ENCODE measurements around the gene DCLRE1A. TPM values are rescaled to one million over a fixed set of nuclear protein-coding genes. Genes with fewer than 3 reads are reported as not detected.

Gene DCLRE1A
- total RNA-seq, result 6.3 TPM
- long read RNA-seq, full-length matches to known transcripts, result 7 of 10 reads
- long read RNA-seq, partial matches to known transcripts, result 1 of 10 reads
- long read RNA-seq, other reads (novel, unspliced or antisense), result 2 of 10 reads

GRCh38 chr10:113854013-113854760 is at the start of gene DCLRE1A, which contains the start of gene NHLRC2:
Gene DCLRE1A, minus strand, starts transcription at chr10:113854082. Its CDS starts 900 bp downstream, at chr10:113853182.
Gene NHLRC2, plus strand, starts transcription at chr10:113854661. Its CDS starts 212 bp downstream, at chr10:113854873.
- DNase-seq, result peak; percentile 88
- intact Hi-C loops (cut with micrococcal nuclease), result no loop called here
- peak; percentile 87 for ATAC-seq

DNA sequence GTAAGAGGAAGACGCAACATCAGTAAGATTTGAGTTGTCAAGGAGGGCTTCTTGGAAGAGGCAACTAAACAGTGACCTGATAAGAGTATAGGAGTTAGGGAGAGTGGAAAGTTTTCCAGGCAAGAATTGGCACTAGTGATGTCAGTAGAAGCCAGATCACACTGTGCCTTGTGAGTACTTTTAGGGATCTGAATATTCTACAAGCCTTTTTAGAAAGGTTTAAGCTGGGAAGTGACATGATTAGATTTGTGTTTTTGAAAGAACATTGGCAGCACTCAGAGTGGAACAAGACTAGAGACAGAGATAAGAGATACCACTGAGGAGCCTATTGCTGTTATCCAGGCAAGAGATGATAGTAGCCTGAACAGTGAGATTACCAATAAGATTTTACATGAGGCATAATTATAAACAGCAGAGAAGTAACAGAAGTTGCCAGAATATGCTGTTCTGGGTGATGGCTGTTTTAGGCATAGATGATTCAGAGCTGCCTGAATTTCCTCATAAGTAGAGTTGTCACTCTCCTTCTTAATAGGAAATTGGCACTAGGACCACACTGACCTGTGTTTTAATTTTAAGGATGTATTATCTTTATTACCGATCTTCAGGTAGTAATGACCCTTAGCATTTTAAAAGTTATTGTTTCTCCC is 46.2 kb upstream of the DCLRE1A start:
- intact Hi-C loops (cut with micrococcal nuclease), result no loop called here

GRCh38 chr10:113897693-113898618 is 44.1 kb upstream of the DCLRE1A start:
- DNase-seq (peak; percentile 49), ATAC-seq (peak; percentile 75)
- intact Hi-C loops (cut with micrococcal nuclease), result no loop called here

More for the DNA sequence above, 46.2 kb upstream of the DCLRE1A start:
- no peak for DNase-seq
- ATAC-seq, result peak; percentile 90

DNA sequence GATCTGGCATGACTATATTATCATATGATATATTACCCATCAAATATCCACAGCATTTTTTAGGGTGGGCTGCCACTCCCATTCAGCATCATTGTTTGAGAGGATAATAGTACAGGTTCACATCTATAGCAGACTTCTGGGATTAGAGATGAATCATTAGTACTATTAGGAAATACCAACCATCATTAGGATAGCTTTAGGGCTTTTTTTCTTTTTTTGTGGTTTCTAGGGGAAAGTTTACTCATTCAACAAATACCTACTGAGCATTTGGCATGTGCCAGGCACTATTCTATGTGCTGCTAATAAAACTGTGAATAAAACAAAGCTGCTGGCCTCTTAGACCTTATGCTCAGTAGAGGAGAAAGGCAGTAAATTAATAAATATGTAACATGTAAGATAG is 41.1 kb upstream of the DCLRE1A start:
- intact Hi-C loops (cut with micrococcal nuclease), result no loop called here
- DNase-seq (no peak), ATAC-seq (no peak)

- intact Hi-C loops (cut with micrococcal nuclease), result no loop called here
- ATAC-seq (no peak), DNase-seq (no peak)
Measured at GRCh38 chr10:113894581-113894980, 40.7 kb upstream of the DCLRE1A start.

GRCh38 chr10:113893570-113893969 is 39.7 kb upstream of the DCLRE1A start:
- ATAC-seq, result peak; percentile 52
- no peak for DNase-seq
- intact Hi-C loops (cut with micrococcal nuclease), result no loop called here

DNA sequence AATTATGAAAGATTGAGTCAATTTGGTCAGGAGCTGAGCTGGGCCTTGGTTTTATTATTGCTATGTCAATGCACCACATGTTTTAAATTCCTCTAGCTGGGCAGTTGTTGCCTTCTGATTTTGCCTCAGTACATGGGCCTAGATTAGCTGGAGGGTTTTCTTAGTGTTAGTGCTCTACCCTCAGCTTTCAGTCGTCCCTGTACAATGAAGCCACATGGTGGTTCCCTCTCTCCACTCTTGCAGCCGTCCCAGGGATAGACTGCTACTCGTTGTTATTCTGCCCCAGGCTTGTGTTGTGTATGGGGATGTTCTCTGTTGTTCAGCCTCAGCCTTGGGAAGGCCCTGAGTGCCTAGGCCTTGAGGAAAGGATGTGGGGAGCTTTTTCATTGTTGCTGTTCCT is 37.6 kb upstream of the DCLRE1A start:
- no peak for DNase-seq
- intact Hi-C loops (cut with micrococcal nuclease), result no loop called here
- ATAC-seq, result peak; percentile 90

GRCh38 chr10:113890769-113891168 is 36.9 kb upstream of the DCLRE1A start:
- peak; percentile 50 for ATAC-seq
- intact Hi-C loops (cut with micrococcal nuclease), result no loop called here
- no peak for DNase-seq

DNA sequence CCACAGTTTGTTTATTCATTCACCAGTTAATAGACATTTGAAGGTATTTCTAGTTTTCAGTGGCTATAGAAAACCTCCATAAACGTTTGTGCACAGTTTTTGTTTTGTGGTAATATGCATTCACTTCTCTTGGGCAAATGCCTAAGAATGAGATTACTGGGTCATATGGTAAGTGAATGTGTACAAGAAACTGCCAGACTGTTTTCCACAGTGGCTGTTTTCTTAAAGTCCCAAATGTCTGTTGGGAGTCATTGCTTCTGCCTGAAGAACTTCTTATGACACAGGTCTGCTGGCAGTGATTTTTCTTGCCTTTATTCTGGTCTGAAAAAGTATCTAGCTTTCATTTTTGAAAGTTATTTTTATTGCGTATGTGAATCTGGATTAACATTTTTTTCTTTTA is 36.0 kb upstream of the DCLRE1A start:
- intact Hi-C loops (cut with micrococcal nuclease), result no loop called here
- ATAC-seq (no peak), DNase-seq (no peak)

DNA sequence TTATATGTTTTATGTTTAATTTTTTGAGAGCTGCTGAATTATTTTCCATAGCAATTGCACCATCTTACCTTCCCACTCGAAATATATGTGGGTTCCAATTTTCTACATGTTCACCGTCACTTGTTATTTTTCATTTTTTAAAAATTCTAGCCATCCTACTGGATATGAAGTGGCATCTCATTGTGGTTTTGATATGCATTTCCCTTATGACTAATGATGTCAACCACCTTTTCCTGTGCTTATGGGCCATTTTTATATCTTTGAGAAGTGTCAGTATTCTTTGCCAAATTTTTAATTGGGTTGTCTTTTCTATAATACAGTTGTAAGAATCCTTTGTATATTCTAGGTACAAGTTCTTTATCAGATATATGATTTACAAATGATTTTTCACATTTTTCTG is 28.4 kb upstream of the DCLRE1A start:
- no peak for ATAC-seq
- intact Hi-C loops (cut with micrococcal nuclease), result no loop called here
- DNase-seq, result no peak

GRCh38 chr10:113880236-113880635 is 26.4 kb upstream of the DCLRE1A start:
- no peak for ATAC-seq
- no peak for DNase-seq
- intact Hi-C loops (cut with micrococcal nuclease), result no loop called here

DNA sequence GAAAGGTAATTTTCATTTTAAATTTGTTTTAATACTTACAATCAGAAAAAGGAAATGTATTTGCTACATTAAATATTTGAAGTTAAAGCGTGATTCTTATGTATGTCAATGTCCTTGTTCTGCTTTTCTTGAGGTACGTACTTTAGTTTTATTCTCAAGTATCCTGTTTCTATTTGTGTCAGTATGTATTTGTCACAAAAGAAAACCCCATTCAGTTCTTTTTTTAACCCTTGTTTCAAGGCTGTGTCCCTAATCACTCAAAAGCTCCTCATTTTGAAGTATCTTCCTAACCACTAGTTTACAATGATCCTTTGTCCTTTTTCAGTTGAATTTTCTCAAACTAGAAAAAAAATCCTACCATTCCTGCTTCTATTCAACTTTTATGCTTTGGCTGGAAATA is 25.8 kb upstream of the DCLRE1A start:
- ATAC-seq (no peak), DNase-seq (no peak)
- intact Hi-C loops (cut with micrococcal nuclease), result no loop called here

DNA sequence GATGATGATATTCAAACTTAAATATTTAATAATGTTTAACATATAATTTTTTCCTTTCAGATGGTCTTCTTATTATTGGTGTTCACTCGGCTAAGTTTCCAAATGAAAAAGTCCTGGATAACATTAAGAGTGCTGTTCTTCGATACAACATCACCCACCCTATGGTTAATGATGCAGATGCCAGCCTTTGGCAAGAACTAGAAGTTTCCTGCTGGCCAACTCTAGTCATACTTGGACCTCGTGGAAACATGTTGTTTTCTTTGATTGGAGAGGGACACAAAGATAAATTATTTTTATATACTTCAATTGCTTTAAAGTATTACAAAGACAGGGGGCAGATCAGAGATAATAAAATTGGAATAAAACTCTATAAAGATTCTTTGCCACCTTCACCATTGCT is 22.6 kb upstream of the DCLRE1A start:
- intact Hi-C loops (cut with micrococcal nuclease), result no loop called here
- DNase-seq, result no peak
- ATAC-seq, result peak; percentile 52

GRCh38 chr10:113875212-113875611 is 21.3 kb upstream of the DCLRE1A start:
- peak; percentile 11 for ATAC-seq
- DNase-seq, result no peak
- intact Hi-C loops (cut with micrococcal nuclease), result no loop called here

DNA sequence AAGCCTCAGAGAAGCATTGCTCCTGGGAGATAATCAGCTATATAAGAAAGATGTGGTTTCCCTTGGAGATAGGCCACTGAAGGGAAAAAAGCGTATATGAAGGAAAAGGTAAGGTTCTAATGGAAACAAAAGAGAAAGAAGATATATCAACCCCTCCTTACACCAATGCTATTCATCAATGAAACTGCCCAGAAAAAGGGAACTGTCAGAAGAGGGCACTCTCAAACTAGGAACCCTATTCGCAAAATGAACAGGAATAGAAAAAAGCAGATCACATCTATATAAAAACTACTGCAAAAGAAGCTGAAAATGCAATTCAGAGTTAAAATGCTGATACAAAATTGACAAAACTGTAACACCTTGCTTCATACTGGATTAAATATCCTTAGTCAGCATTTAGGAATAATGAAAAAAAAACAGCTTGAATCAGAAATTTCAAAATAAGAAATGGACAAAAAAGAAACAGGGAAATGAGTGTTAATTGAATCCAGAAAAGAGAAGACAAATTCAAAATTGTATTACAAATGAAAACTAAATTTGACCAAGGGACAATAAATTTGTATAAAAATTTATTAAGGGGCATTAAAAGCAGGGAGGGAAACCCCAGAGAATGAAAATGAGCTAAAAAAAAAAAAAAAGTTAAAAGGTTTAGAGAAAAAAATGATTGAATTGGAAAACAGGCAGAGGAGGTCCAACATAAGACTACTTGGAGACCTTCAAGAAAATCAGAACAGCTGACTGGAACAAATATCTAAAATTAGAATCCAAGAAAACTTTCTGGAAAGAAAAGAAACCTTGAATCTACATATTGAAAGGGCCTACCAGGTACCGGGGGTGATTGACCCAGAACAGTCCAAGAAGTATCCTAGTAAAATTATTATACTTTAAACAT is 18.5 kb upstream of the DCLRE1A start:
- DNase-seq, result no peak

GRCh38 chr10:113869789-113870188 is 15.9 kb upstream of the DCLRE1A start:
- intact Hi-C loops (cut with micrococcal nuclease), result no loop called here
- DNase-seq (no peak), ATAC-seq (no peak)

More for the DNA sequence above, 18.5 kb upstream of the DCLRE1A start:
- intact Hi-C loops (cut with micrococcal nuclease), result no loop called here
- ATAC-seq, result no peak

GRCh38 chr10:113867904-113868303 is 14.0 kb upstream of the DCLRE1A start:
- DNase-seq (peak; percentile 27), ATAC-seq (no peak)
- intact Hi-C loops (cut with micrococcal nuclease), result no loop called here

DNA sequence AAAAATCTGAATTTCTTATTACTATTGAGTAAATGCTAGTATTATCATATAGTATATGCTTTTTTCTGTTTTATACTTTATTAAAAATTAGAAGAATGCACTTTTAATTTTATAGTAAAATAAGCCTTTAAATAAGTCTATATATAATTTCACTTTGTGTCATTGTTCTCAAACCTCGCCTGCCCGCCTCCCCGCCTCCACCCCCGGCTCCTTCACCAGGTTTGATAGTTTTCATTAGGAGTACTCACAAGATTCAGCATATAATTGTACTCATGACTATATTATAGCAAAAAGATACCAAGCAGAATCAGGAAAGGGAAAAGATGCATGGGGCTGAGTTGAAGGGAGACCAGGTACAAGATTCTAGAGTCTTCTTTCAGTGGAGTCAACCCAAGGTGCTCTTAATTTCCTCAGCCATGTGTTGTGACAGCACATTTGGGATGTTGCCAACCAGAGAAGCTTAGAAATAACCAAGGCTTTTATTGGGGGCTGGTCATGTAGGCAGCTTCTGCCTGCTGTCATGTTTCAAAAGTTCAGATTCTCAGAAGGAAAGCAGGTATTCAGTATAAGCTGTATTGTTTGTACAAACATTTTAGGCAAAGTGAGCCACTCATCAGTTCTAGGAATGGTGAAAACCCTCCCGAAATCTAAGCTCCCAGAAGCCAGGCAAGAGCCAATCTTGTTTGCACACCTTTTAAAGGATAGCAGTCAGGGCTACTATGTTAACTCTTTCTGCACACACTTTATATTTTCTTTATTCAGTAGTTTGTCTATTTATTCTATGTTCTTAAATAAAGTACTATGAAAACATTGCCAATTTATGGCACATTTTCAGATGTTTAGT is 12.9 kb upstream of the DCLRE1A start:
- peak; percentile 21 for DNase-seq
- ATAC-seq, result peak; percentile 44
- intact Hi-C loops (cut with micrococcal nuclease), result no loop called here

All from left ventricle myocardium superior (tissue), 1 donor.